Measurements from ENCODE around the gene COPB2.
"Not testable (repeated sequence)": the region's sequence is repeated elsewhere in the genome, so short reads cannot be mapped to it uniquely, and the experiment has no call there.

COPB2 gene

GRCh38 chr3:139377378-139377777, 12.1 kb downstream of the COPB2 start:
- DNase-seq = no peak

DNA sequence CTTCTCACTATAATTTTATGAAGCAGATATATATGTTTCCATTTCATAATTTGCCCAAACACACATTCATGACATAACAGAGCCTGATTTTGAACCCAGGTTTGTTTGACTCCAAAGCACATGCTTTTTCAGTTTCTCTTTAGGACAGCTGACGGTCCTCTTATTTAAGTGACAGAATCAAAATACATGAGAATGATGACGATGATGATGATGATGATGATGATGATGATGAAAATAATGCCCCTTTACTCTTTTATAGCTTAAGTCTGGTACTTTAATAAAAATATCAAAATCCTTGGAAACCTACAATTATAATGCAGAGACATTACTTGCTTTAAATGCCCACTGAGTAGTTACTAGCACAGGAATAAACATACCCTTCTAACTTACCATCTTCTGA, 15.3 kb downstream of the COPB2 start:
- no peak for DNase-seq

DNA sequence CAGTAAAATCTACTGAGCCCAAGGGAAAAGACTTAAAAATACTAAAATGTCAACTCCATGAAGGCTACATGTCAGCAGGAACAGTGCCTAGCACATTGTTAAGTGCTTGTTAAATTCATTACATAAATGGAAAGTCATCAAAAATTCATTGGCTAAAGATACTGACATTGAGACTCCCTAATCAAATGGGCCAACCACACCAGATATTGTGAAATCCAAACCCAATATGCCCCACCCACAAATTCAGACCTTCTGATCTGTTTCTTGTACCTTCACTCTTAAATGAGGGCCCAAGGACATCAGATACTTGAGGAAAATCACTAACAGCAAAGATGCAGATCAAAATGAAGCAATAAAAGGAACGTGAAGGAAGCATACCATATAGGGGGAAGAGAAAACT, 24.9 kb downstream of the COPB2 start:
- no peak for DNase-seq

GRCh38 chr3:139361276-139361675, 28.2 kb downstream of the COPB2 start:
- no peak for DNase-seq

DNA sequence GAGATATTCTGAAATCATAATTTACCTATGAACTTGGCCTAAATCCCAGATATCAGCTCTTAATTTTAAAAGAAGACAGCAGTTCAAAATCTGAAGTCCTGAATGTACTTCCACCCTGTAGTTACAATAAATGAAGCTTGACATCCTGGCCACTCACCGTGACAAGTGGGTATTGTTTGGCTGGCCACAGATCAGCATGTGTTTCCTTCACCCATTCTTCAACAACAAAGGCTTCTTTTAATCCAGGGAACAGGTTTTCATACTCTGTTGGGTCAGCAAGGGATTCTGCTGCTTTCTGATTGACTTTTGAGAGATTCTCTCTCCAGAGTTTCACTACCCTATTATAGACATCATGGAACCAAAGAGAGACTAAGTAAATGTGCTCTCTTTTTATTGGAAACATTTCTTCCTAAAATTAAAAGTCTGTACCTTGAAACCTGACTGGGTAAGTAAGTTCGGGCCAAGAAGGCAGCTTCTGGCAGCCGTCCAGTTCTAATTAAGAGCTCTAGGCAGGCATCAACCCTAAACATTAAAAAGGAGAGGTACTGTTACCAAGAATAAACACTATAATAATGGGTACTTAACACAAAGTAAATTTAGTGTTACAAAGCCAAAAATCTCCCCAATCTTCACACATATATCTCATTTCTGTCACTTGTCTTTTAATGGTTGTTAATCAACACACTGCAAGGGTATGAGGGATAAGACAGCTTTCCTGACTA, 30.4 kb downstream of the COPB2 start:
- no peak for DNase-seq

GRCh38 chr3:139357899-139358298, 31.5 kb downstream of the COPB2 start:
- DNase-seq = no peak

GRCh38 chr3:139355891-139356290, 33.6 kb downstream of the COPB2 start:
- no peak for DNase-seq

GRCh38 chr3:139355476-139355875, 34.0 kb downstream of the COPB2 start:
- no peak for DNase-seq

GRCh38 chr3:139354661-139355060, 34.8 kb downstream of the COPB2 start:
- no peak for DNase-seq

- DNase-seq = no peak
These were observed 35.4 kb downstream of the COPB2 start for GRCh38 chr3:139353920-139354556.

GRCh38 chr3:139346771-139347170, 42.7 kb downstream of the COPB2 start:
- DNase-seq = no peak

- peak; percentile 88 for DNase-seq
These were observed 45.3 kb downstream of the COPB2 start, which contains the start of gene MRPS22 for GRCh38 chr3:139343895-139344856. Gene MRPS22, plus strand, starts transcription at chr3:139344020. Its CDS starts 7 bp downstream, at chr3:139344027.

GRCh38 chr3:139342054-139342453, 47.4 kb downstream of the COPB2 start:
- DNase-seq = no peak

DNA sequence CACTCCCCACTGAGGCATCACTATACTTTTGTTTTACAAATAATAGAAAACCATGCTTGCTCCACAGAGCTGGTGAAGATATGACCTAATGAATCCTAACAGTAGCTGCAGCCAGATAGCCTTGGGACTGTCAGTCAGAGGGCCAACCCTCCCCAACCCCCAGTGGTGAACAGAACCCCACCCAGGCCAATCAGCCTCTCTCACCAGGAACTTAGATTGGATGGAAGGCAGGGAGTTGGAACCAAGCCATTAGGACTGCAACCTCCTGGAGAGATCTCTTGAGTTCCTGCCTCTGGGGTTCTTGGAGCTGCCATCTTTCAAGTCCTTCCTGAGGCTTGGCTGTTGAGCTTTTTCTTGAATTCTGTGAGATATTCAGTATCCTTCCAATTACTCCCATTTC, 48.7 kb downstream of the COPB2 start:
- no peak for DNase-seq

DNA sequence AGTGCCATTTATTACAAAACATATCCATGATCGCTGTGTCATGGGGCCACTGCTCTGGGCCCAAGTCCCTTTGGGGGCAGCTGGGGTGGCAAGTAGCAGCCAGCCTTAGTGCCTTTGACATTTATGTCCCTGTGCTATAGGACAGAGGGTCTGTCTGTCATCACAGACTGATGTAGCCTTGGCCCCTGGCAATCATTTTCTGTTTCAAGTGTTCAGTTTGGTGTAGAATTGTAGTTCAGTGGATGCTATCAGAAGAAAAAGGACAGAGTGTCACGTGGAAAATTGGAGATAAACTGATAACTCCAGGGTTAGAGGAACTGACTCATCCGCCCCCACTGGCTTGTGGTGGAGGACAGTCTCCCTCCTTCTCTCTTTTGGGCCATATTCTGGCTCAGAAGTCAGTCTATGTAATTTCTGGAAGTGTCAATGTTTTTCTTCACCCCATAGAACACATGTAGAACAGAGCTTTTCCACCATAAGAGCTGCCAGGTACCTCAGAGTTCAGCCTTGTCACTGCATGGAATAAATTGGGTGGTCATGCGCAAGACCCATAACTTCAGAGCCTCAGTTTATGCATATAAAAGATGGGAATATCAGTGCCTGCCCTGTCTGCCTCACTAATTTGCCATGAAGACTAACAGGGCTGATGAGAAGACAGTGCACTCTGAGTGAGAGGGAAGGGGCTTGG, 50.1 kb downstream of the COPB2 start:
- no peak for DNase-seq

DNA sequence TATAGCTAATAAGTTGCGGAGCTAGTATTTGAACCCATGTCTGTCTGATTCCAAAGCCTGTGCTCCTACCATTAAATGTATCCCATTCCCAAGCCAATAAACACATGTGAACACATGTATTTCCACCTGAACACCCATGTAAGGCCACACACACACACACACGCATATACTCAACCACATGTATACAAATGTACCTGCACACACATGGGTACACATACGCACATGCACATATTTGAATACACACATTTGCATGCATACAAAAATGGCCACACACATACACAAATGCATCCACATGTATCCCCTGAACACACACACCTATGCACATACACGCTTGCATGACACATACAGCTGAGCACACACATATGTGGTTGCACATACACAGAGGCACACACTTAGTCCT, 51.0 kb downstream of the COPB2 start:
- DNase-seq = no peak

DNA sequence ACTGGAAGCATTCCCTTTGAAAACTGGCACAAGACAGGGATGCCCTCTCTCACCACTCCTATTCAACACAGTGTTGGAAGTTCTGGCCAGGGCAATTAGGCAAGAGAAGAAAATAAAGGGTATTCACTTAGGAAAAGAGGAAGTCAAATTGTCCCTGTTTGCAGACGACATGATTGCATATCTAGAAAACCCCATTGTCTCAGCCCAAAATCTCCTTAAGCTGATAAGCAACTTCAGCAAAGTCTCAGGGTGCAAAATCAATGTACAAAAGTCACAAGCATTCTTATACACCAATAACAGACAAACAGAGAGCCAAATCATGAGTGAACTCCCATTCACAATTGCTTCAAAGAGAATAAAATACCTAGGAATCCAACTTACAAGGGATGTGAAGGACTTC, 54.8 kb downstream of the COPB2 start:
- not testable (repeated sequence) for DNase-seq

DNA sequence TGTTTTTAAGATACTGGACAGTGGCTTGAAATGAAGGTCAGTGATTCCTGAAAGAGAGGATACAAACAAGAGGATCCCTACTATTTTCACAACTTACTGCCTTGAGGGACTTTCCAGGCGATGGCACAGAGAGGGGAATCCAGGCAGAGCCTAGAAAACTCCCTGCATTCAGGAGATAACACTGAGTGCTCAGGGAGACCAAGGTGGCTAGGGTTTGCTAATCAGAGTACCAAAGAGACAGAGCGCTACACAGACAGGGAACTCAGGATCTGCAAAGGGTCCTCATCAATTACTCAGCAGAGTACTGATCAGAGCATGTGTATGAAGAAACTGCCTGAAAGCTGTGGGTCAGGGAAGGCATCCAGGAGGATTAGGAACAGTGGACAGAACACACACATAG, 57.4 kb downstream of the COPB2 start:
- no peak for DNase-seq

DNA sequence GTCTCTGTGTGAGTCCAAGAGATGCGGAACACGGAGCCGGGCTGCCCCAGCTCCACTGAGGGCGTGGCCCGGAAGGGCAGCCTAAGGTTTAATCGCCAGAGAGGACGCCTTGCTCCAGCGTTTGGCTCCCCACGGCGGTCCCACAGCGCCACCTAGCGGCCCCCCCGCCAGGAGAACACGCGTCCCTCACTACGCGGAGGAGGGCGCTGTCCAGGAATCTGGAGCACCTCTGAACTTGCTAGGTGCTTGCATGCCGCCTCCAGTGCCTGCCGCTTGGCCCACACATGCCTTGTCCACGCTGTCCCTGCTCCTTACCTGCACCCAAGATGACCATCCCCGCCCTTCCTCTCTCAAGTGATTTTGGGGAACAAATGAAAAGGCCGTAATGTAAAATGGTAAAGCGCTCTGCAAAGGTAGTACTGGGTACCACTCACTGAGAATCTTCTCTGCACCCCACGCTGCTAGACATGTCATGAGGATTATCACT, 60.0 kb downstream of the COPB2 start:
- DNase-seq = peak; percentile 80

GRCh38 chr3:139328356-139328755, 61.1 kb downstream of the COPB2 start:
- DNase-seq = no peak

- DNase-seq = no peak
These were observed 61.6 kb downstream of the COPB2 start for GRCh38 chr3:139327861-139328260.

DNA sequence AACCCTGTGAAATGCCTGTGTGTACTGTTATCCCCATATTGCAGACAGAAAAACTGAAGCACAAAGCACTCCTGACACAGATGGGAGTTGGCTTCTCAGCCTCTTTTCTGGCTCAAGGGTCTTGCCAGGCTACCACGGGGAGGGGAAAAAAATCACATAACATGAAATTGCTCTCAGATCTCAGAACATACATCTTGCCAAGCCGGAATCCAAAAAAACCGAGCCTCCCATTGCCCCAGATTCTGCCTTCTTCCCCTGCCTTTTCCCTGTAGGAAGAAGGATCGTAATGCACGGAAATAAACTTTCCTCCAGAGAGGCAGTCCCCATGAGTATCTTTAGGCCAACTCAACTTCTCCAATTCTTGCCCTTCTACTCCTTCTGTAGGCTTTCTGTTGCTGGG, 62.2 kb downstream of the COPB2 start:
- DNase-seq = no peak

- no peak for DNase-seq
These were observed 62.7 kb downstream of the COPB2 start for GRCh38 chr3:139326707-139327106.

Data from CD4-positive, alpha-beta T cell treated with Interleukin-4 for 4 hours (primary cell).